HFF-Myc (cell line): Measurements from ENCODE around the gene CHCHD6.
A peak's percentile ranks its signal among the peaks of the same experiment; 100 is the strongest.

Experiments
- DNase-seq: peaks from one replicate; pipeline ENCODE4 v3.0.0-alpha.2; 2011; ENCODE audit warnings: low read depth; ENCODE audit errors: extremely low read depth
- H3K4me3 ChIP-seq: replicated peaks from 2 replicates; pipeline ENCODE4 v1.5.1; 2011; ENCODE audit warnings: low read depth, mild to moderate bottlenecking, control low read depth, low read length
- TF ChIP-seq, protein P1 (sequence below): IDR thresholded peaks from 2 replicates; pipeline ENCODE4 v1.5.1; 2012; ENCODE audit warnings: mild to moderate bottlenecking, low read depth, low read length, control low read depth; ENCODE audit errors: missing control alignments

Gene CHCHD6

GRCh38 chr3:126748701-126749546, 44.9 kb downstream of the CHCHD6 start:
- no peak for DNase-seq
- TF ChIP-seq, protein P1, sequence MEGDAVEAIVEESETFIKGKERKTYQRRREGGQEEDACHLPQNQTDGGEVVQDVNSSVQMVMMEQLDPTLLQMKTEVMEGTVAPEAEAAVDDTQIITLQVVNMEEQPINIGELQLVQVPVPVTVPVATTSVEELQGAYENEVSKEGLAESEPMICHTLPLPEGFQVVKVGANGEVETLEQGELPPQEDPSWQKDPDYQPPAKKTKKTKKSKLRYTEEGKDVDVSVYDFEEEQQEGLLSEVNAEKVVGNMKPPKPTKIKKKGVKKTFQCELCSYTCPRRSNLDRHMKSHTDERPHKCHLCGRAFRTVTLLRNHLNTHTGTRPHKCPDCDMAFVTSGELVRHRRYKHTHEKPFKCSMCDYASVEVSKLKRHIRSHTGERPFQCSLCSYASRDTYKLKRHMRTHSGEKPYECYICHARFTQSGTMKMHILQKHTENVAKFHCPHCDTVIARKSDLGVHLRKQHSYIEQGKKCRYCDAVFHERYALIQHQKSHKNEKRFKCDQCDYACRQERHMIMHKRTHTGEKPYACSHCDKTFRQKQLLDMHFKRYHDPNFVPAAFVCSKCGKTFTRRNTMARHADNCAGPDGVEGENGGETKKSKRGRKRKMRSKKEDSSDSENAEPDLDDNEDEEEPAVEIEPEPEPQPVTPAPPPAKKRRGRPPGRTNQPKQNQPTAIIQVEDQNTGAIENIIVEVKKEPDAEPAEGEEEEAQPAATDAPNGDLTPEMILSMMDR = no peak
- H3K4me3 ChIP-seq = no peak overlapping the region

GRCh38 chr3:126749547-126749875, 45.5 kb downstream of the CHCHD6 start:
- TF ChIP-seq, protein P1 = no peak
- no peak overlapping the region for H3K4me3 ChIP-seq
- DNase-seq = no peak

GRCh38 chr3:126749931-126750755, 46.1 kb downstream of the CHCHD6 start:
- H3K4me3 ChIP-seq = no peak overlapping the region
- TF ChIP-seq, protein P1 = no peak
- no peak for DNase-seq

DNA sequence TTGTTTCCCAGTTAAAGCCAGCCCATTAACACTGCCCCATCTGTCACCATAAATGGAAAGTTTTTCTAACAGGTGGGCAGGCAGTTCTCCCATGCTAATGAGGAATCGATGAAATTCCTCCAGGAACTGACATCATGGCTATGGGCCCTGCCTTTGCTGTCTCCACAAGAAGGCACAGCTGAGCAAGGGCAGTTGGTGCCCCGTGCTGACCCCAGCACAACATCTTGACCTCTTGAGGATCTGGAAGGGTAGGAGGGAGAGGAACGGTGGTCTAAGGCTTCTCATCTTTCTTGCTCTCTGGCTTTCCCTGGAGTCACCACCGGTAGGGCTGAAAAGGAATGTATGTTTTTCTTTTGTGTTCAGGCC, 46.7 kb downstream of the CHCHD6 start:
- no peak for DNase-seq
- no peak overlapping the region for H3K4me3 ChIP-seq
- TF ChIP-seq, protein P1 = no peak

GRCh38 chr3:126751611-126752302, 47.7 kb downstream of the CHCHD6 start:
- TF ChIP-seq, protein P1 = no peak
- no peak for DNase-seq
- no peak overlapping the region for H3K4me3 ChIP-seq

DNA sequence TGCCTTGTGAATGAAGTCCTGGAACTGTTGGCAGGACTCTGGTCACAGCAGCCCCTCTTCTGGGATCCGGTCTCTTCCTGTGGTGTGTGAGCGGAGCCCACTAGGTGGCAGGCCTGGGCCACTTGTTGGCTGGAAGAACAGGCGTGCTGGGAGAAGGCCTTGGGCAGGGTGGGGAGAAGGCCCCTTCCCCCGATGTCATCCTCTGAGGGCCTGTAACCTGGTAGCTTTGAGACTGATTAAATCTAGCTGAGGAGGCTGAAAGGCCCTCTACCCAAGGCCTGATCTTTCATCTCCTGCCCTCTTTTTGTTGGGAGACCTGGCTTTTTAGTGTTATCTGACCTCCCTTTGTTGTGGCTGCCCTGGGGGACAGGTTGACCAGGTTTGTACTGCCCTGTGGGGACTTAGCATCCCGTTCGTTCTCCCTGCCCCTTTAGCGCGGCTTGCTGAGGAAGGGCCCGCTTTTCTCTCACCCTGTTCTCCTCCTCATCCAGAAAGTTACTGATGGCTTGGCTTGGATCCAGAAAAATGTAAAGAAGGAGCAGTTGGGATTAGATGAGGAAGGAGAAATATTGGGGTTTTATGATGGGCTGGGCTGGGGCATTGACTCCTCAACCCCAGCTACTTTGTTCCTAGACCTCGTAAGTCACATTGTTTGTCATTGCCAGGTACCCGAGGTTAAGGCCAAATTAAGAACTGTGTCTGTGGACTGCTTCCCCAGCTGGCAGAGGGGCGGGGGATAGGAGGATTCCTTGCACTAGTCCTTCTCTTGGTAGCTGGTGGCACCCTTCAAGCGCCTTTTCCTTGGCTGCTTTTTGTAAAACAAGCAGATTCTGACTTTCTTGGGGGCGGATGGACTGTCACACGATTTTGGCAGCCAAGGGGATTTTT, 48.5 kb downstream of the CHCHD6 start:
- H3K4me3 ChIP-seq = no peak overlapping the region
- DNase-seq = peak; percentile 38
- TF ChIP-seq, protein P1 = peak; percentile 94
